ENCODE data around the gene ME3. TPM values are rescaled to one million over a fixed set of nuclear protein-coding genes. Genes with fewer than 3 reads are reported as not detected.
A peak's percentile ranks its signal among the peaks of the same experiment; 100 is the strongest.

Gene ME3
- total and polyA plus RNA-seq, 2 donors (not counting 1 experiment from before 2014, with no cell fraction given): 8.8 to 50.7 TPM

- Histone ChIP-seq H3K27me3 (ENCODE audit: control insufficient read depth, insufficient read depth, low read length) (no peaks in the 10 kb centered on the region), H3K36me3 (ENCODE audit: control insufficient read depth, insufficient read depth, low read length) (no peaks in the 10 kb centered on the region), H3K27ac (ENCODE audit: insufficient read depth, low read length) (no peak overlapping the region), H2AFZ (ENCODE audit: low read length) (no peak overlapping the region), H3K4me2 (ENCODE audit: extremely low read depth, insufficient read depth, low read length) (no peak overlapping the region), H3K79me2 (ENCODE audit: control insufficient read depth, insufficient read depth, low read length) (no peaks in the 10 kb centered on the region), H4K20me1 (ENCODE audit: control insufficient read depth, extremely low read depth, insufficient read depth, low read length) (no peaks in the 10 kb centered on the region), H3K9me3 (ENCODE audit: control insufficient read depth, insufficient read depth, low read depth, low read length) (no peaks in the 10 kb centered on the region), H3K4me1 (ENCODE audit: control insufficient read depth, extremely low read depth, insufficient read depth, low read length) (no peaks in the 10 kb centered on the region), H3K9ac (ENCODE audit: insufficient read depth, low read length) (no peak overlapping the region), H3K4me3 (replicated peaks in 1 of 4; ENCODE audit: control extremely low read depth in 1 of 4, insufficient read depth in 1 of 4, low read depth in 3 of 4, low read length in 4 of 4) (no peak overlapping the region)
- DNase-seq (ENCODE audit: low read depth in 2 of 2): peak; percentile 70 to 76
- no peak for TF ChIP-seq CTCF (conservative IDR thresholded peaks at IDR 0.05 in 1 of 2, IDR thresholded peaks at IDR 0.05 in 1 of 2; ENCODE audit: low read depth in 1 of 2, low read length in 2 of 2)
- TF ChIP-seq EZH2 (IDR thresholded peaks at IDR 0.05; ENCODE audit: low read length, missing control alignments): no peak
Measured at GRCh38 chr11:86617502-86617901, 54.9 kb downstream of the ME3 start.

- Histone ChIP-seq H2AFZ (ENCODE audit: low read length) (no peak overlapping the region), H3K9me3 (ENCODE audit: control insufficient read depth, insufficient read depth, low read depth, low read length) (no peaks in the 10 kb centered on the region), H3K36me3 (ENCODE audit: control insufficient read depth, insufficient read depth, low read length) (no peaks in the 10 kb centered on the region), H3K27me3 (ENCODE audit: control insufficient read depth, insufficient read depth, low read length) (no peaks in the 10 kb centered on the region), H3K9ac (ENCODE audit: insufficient read depth, low read length) (no peak overlapping the region), H3K79me2 (ENCODE audit: control insufficient read depth, insufficient read depth, low read length) (no peaks in the 10 kb centered on the region), H3K4me3 (replicated peaks in 1 of 4; ENCODE audit: control extremely low read depth in 1 of 4, insufficient read depth in 1 of 4, low read depth in 3 of 4, low read length in 4 of 4) (no peak overlapping the region), H3K27ac (ENCODE audit: insufficient read depth, low read length) (no peak overlapping the region), H3K4me1 (ENCODE audit: control insufficient read depth, extremely low read depth, insufficient read depth, low read length) (no peaks in the 10 kb centered on the region), H4K20me1 (ENCODE audit: control insufficient read depth, extremely low read depth, insufficient read depth, low read length) (no peaks in the 10 kb centered on the region), H3K4me2 (ENCODE audit: extremely low read depth, insufficient read depth, low read length) (no peak overlapping the region)
- no peak for DNase-seq (ENCODE audit: low read depth in 2 of 2)
- TF ChIP-seq CTCF (conservative IDR thresholded peaks at IDR 0.05 in 1 of 2, IDR thresholded peaks at IDR 0.05 in 1 of 2; ENCODE audit: low read depth in 1 of 2, low read length in 2 of 2) (no peak), EZH2 (IDR thresholded peaks at IDR 0.05; ENCODE audit: low read length, missing control alignments) (no peak)
Measured at GRCh38 chr11:86615487-86615886, 56.9 kb downstream of the ME3 start.

GRCh38 chr11:86610559-86611341 lies 61.7 kb downstream of the ME3 start:
- Histone ChIP-seq H3K9me3 (ENCODE audit: control insufficient read depth, insufficient read depth, low read depth, low read length) (no peaks in the 10 kb centered on the region), H3K27ac (ENCODE audit: insufficient read depth, low read length) (no peak overlapping the region), H4K20me1 (ENCODE audit: control insufficient read depth, extremely low read depth, insufficient read depth, low read length) (no peaks in the 10 kb centered on the region), H3K79me2 (ENCODE audit: control insufficient read depth, insufficient read depth, low read length) (no peaks in the 10 kb centered on the region), H3K27me3 (ENCODE audit: control insufficient read depth, insufficient read depth, low read length) (no peaks in the 10 kb centered on the region), H3K4me3 (replicated peaks in 1 of 4; ENCODE audit: control extremely low read depth in 1 of 4, insufficient read depth in 1 of 4, low read depth in 3 of 4, low read length in 4 of 4) (no peak overlapping the region), H2AFZ (ENCODE audit: low read length) (no peak overlapping the region), H3K36me3 (ENCODE audit: control insufficient read depth, insufficient read depth, low read length) (no peaks in the 10 kb centered on the region), H3K9ac (ENCODE audit: insufficient read depth, low read length) (no peak overlapping the region), H3K4me2 (ENCODE audit: extremely low read depth, insufficient read depth, low read length) (no peak overlapping the region), H3K4me1 (ENCODE audit: control insufficient read depth, extremely low read depth, insufficient read depth, low read length) (no peaks in the 10 kb centered on the region)
- DNase-seq (ENCODE audit: low read depth in 2 of 2): no peak
- TF ChIP-seq EZH2 (IDR thresholded peaks at IDR 0.05; ENCODE audit: low read length, missing control alignments): no peak
- TF ChIP-seq CTCF (conservative IDR thresholded peaks at IDR 0.05 in 1 of 2, IDR thresholded peaks at IDR 0.05 in 1 of 2; ENCODE audit: low read depth in 1 of 2, low read length in 2 of 2): no peak

Data from fibroblast of lung (primary cell).